ENCODE measurements around the gene ACSF3.

Gene ACSF3

DNA sequence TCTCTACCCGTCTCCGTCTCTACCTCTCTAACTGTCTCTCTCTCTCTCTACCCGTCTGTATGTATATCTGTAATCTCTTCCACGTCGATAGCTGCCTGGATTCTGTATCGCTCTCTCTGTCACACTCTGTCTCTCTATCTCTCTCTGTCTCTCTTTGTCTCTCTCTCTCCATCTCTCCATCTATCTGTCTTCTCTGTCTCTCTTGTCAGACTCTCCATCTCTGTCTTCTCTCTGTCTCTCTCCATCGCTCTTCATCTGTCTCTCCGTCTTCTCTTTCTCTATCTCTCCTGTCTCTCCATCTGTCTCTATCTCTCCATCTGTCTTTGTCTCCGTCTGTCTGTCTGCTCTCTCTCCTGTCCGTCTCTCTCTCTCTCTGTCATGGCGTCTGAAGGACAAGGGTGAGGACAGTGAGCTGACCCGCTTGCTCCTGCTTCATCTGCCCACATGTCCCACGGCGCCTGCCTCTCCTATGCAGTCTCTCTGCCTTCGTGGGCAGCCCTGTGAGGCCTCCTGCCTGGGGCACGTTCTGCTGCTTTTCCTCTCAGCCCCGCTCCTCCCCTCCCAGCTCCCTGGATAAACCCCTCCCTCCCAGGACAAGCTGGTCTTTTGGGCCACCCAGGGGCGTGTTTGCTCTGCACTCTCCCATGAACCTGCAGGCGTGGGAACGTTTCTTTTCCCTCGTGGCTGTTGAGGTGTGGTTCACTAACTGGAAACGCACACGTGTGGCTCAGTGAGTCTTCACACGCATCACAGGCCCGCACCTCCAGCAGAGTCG, 18.9 kb downstream of the ACSF3 start:
- no peak for DNase-seq (ENCODE audit: low read depth)

DNA sequence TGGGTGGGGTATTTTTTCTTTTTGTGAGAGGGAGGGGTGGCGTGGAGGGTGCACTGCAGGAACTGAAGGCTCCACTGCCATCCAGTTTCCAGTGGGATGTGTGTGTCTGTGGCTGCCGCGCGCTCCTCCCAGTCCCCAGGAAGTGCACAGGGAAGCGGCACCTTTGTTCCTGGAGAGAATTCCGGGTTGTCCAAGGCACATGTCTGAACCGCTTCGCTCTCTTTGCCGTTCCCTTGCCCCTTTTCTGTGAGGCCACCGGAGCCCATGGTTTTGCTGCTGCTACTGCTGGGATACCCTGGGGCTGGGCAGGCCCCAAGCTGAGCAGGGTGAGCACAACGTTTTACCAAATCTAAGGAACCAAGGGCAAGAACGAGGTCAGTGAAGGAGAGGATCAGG, 19.5 kb downstream of the ACSF3 start:
- no peak for DNase-seq (ENCODE audit: low read depth)

DNA sequence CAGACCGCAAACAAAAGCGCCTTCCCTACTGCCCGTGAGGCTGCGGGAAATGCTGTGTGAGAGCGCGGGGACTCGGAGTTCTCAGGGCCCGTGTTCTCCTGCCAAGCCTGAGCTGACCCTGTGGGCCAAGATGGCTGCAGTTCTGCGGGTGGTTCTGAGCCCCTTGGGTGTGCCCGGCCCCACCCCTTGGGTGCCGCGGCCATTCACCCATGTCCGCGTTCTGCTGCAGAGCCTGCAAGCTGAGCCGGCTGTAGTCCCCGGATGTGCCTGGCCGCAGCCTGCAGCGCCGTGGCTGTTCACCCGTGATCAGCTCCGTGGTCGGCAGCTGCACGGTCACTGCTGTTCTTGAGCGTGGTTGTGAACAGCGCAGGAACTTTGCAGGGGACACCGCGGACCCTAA, 20.0 kb downstream of the ACSF3 start:
- DNase-seq (ENCODE audit: low read depth): no peak

DNA sequence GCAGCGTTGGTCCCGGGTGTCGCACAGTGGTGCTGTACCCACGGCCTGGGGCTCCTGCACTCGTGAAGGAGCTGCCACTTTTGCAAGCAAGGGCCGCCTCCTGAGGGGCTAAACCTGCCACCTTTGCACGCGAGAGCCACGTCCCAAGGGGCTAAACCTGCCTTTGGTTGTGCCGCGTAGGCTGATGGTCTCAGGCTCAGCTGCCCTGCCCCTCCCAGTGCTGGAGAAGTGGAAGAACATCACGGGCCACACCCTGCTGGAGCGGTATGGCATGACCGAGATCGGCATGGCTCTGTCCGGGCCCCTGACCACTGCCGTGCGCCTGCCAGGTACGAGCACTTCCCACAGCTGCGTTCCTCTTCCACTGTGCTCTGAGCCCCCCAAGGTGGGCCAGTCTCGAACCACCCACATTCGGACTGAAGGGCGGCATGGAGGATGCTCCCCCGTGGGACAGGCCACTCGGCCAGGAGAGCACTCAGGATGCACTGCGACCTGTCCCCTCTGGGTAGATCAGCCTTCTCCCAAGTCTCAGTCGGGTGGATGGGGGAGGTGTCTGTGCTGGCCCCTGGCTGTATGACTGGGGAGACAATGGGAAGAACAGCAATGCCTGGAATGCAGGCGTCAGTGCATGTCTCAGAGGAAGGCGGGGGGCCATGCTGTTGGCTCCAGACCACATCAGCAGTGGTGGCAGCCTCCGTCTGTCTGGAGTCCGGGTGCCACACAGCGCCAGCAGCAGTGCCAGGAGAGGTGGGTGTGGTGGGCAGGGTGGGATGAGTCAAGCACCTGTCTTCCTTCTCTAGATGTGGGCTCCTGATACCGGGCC, 20.7 kb downstream of the ACSF3 start:
- DNase-seq (ENCODE audit: low read depth): no peak

DNA sequence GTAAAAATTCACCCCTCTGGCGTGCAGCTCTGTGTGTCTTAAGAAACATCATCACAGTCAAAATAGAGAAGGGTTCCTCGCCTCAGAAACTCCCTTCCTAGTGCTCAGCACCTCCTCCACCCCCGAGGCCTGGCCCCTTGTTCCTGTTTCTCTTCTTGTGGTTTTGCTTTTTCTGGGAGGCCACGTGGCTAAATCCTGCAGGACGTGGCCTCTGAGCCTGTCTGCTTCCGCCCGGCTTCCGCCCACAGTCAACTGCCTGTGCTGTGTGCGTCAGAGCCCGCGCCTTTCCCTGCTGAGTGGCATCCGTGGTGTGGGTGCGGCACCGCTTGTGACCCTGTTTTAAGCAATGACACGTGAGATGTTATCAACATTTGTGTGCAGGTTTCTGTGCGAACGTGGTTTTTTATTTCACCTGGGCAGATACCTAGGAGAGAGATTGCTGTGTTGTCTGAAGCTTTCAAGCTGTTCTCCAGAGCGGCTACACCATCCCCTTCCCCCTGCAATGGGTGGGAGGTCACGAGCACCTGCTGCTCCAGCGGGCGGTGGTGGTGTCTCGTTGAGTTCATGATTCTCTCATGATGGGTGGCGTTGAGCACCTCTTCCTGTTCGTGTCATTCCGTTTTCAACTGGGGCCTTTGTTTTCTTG, 21.7 kb downstream of the ACSF3 start:
- DNase-seq (ENCODE audit: low read depth): peak; percentile 77

DNA sequence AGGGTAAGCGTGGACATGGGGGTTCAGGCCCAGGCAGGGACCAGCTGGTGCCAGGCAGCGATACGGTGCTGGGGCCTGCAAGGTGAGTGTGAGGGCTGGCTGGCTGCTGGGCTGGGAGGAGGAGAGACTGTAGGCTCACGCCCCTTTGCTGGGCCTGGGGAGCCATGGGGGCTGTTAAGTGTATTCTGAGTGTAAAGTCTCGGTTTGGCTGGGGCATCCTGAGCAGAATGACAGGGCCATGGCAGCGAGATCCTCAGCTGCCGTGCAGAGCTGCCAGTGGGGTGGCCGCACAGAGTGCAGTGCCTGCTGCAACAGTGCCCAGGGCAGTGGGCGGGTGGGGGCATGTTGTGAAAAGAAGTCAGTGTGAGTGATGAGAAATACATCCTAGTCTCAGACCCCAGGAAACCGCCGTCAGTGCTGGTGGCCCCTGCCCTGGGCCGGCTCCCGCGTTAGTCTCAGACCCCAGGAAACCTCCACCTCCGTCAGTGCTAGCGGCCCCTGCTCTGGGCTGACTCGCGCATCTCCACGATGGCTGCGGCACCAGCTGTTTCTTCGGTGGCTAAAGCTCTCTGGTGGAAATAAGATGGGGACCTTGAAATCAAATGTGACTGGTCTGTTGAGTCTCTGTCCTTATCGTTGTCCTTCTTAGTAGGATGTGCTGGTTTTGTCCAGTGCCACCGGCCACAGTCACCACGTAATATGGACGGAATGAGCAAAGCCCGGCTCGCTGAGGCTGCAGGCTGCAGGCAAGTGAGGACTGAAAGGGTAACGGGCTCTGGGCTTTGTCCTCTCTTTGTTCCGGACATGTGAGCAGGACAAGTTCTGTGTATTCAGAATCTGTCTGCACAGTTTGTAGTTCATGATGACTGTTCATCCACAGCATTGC, 22.9 kb downstream of the ACSF3 start:
- DNase-seq (ENCODE audit: low read depth): no peak

DNA sequence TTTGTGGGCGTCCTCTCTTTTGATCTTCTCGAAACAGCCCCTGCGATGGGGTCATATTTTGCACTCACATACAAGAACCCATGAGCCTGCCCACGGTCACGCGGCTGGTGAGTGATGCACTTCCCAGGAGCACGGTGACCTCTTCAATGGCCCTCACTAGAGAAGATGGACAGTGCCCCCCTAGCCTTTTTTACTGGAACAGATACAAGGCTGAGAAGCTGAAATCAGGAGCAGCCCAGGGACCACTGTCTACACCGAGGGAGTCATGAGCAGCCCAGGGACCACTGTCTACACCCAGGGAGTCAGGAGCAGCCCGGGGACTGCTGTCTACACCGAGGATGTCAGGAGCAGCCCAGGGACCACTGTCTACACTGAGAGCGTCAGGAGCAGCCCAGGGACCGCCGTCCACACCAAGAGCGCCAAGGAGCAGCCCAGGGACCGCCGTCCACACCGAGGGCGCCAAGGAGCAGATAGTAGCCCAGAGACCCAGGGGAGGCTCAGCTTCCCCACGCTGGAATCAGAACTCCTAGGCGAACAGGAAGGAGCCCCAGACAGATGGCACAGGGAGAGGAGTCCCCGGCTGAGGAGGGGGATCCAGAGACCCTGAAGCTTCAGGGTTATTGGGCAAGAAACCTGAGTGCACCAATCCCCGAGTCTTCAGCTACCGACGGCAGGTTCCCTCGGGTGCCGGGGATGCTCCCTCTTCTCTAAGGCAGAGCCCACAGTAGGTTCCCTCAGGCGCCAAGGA, 23.7 kb downstream of the ACSF3 start:
- DNase-seq (ENCODE audit: low read depth): no peak

DNA sequence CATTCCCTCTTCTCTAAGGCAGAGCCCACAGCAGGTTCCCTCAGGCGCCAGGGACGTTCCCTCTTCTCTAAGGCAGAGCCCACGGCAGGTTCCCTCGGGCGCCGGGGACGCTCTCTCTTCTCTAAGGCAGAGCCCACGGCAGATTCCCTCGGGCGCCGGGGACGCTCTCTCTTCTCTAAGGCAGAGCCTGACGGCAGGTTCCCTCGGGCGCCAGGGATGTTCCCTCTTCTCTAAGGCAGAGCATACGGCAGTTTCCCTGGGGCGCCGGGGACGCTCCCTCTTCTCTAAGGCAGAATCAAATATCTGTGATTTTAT, 24.3 kb downstream of the ACSF3 start:
- DNase-seq (ENCODE audit: low read depth): no peak

DNA sequence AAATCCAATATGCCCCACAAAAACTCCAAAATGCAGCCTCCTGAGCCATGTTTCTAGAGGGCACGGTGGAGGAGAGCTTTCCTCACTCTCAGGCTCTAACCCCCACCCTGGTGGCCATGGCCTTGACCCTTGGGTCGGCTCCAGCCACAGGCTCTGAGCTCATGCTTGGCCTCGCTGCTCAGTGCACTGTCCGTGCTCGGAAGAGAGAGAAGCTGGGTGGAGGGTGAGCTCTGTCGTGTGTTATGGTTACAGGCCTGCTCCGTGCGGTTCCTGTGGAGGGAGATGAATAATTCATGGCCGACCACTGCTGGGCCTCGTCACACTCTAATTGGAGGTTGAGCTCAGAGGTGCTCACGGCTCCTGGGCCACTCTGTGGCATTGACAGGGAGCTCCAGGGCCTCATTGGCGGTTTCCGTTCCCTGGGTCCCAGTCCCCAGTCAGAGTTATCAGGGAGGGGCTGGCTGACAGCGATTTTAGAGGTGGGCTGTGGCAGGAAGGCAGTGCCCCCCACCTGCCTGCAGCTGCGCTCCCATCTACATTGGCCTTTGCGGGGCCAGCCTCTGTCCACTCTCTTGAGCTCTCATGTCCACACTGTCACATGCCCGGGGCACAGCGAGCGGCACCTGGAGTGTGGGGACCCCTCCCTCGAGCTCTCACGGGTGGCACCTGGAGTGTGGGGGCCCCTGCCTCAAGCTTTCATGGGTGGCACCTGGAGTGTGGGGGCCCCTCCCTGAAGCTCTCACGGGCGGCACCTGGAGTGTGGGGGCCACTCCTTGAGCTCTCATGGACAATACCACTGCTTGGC, 24.9 kb downstream of the ACSF3 start:
- no peak for DNase-seq (ENCODE audit: low read depth)

DNA sequence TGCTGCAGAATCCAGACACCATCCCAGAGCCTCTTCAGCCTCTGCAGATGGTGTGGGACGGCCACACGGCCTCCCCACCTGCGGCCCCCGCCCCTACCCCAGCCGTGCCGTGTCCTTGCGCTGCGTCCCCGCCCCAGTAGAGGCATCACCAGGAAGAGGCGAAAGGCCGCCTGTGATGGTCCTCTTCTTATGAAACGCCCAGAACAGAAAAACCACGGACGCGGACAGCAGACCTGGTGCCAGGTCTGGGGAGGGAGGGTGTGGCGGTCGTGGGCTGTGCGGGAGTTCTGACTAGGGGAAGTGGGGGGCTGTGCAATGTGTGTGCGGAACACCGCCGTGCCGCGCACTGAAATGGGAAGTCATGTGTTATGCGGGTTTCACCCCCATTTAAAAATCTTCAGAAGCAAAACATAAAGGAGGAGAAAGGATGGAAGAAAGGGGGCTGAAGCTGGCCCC, 25.5 kb downstream of the ACSF3 start:
- no peak for DNase-seq (ENCODE audit: low read depth)

DNA sequence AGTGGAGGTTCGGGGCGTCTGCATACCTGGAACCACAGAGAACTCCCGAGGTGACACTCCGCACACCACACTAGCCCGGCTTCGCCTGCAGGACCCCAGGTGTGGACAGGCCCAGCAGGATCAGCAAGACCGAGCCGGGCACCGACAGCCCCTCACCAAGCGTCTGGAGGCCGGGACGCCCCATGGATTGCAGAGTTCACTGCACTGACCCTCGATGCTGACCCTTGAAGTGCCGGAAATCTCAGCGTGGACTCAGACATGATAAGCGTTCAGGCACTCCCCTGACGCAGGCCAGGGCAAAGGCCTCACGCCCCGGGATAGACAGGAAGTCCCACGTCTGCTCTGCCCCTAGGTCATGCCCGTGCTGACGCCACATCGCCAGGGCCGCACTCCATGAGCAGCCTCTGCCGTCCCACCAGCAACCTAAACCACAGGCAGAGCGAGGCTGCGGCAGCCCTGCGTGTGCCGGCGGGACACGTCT, 26.0 kb downstream of the ACSF3 start:
- no peak for DNase-seq (ENCODE audit: low read depth)

DNA sequence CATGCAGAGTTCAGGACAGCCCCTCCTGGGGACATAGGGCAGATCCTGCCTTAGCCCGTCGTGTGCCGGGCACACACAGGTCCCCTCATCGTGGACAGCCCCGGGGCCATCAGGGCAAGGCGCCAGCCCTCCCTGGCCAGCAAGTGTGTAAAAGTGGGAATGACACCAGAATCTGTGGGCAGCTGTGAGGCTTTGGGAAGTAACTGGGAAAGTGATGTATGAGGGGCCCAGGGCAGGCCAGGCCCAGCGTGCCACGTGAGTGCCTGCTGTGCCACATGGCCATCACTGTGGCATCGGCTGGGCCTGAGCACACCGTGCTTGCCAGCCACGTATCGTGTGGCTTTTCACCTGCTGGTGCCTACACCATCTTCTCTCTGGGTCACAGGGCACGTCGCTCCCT, 26.6 kb downstream of the ACSF3 start:
- no peak for DNase-seq (ENCODE audit: low read depth)

DNA sequence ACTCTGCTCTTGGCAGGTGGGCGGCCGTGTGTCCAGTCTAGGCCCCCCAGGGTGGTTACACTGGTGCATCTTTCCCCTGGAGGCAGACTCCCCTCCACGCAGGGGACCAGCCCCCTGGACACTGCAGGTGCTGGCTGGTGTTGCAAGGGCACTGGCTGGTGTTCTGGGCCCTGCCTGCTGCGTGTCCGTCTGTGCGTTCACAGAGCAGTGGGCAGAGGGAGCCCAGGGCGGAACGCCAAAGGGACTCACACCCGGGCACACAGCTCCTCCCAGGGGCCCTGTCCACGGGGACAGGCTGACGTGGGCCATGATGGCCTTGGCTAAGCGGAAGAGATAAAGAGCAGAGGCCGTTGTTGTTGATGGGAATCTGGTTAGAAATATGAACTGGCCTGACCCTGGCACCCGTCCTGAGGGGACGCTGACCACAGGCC, 27.3 kb downstream of the ACSF3 start:
- no peak for DNase-seq (ENCODE audit: low read depth)

DNA sequence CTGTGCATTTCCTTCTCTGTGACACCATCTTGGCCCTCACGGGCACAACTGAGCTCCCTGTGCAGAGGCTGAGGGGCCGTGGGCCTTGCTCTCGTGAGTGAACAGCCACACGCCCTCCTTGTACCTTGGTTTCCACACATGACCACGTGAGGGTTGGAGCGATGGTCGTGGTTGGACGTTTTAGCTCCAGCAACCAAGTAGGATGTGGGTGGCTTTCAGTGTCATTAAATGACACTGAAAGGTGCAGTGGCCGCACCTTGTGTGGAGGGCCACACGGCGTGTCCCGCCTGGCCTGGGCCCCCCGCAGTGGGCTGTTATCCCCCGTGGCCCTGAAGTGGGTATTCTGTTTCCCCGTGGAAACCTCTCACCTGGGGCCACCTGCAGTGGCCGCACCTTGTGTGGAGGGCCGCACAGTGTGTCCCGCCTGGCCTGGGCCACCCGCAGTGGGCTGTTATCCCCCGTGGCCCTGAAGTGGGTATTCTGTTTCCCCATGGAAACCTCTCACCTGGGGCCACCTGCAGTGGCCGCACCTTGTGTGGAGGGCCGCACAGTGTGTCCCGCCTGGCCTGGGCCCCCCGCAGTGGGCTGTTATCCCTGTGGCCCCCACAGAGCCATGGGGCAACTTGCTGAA, 28.2 kb downstream of the ACSF3 start:
- DNase-seq (ENCODE audit: low read depth): no peak

DNA sequence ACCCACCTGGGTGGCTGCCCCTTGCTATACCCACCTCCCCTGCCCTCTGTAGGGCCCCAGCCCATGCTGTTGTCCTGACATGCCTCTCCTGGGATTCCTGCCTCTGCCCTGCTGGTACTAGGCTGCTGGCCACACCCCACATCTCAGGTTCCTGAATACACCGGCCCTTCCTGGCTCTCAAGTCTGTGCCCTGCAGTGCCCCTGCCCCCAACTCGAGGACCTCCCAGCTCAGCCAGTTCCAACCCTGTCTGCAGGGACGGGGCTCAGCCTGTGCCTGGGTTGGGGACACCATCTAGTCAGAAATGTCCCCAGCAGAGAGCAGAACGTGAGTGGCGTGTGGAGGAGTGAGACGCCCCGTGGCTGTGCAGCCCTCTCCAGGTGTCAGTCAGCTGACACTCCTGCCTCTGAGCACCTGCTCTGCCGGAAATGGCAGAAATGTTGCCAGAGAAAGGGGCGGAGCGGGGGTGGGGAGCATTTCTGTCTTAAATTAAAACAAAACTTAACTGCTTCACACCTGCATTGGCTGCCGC, 28.7 kb downstream of the ACSF3 start:
- DNase-seq (ENCODE audit: low read depth): no peak

DNA sequence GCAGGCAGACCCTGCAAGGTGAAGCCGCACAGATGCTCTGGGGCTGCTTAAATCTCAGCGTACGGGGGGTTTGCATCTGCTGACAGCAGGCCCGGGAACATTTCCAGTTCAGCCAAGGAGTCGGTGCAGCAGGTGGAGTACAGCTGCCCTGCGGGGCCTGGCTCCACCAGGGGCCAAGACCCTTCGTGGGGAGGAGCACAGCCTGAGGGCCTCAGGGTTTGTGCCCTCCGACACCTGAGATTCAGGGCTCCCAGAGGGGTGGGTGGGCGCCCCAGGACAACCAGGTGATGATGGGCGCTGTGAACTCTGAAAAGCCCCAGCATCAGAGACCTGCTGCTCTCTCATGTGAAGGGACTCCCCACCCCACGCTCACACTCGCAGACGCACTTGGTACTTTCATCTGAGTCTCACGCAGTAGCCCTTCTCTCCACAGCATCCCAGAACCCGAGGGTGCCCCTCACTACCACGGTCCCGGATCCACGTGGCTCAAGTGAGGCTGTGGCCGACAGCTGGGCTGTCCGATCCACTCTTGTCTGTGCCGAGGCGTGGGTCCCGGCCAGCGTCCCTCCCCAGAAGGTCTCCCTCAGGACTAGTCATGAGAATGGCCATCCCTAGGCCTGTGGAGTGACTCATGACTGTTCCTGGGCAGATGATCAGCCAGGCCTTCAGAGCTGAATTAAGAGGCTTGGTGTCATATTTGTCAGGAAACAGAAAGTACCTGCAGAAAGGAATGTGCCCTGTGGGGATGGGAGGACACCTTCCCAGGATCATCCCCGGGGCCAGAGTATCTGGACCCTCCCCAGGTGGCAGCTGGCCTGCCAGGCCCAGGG, 29.6 kb downstream of the ACSF3 start:
- no peak for DNase-seq (ENCODE audit: low read depth)

DNA sequence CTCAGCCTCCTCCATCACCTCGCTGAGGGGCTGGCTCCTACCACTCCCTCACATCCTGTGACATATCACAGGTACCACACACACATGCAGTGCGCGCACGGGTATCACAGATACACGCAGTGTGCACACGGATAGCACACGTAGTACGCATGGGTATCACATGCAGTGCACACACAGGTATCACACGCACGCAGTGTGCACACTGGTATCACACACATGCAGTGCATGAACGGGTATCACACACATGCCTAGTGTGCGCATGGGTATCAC, 30.1 kb downstream of the ACSF3 start:
- no peak for DNase-seq (ENCODE audit: low read depth)

DNA sequence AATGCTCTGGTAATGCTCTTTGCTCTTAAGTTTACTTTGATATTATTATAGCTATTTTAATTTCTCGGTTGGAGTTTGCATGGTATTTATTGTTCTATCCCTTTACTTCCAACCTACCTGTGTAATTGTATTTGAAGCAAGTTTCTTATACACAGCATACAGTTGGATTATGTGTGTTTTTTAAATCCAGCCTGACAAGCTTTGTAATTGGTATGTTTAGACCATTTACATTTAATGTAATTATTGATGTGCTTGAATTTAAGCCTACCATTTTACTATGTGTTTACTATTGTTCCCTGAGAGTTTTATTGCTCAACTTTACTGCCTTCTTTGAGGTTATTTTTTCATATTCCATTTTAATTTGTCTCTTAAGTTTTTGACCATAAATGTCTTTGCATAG, 35.7 kb downstream of the ACSF3 start:
- DNase-seq (ENCODE audit: low read depth): no peak

DNA sequence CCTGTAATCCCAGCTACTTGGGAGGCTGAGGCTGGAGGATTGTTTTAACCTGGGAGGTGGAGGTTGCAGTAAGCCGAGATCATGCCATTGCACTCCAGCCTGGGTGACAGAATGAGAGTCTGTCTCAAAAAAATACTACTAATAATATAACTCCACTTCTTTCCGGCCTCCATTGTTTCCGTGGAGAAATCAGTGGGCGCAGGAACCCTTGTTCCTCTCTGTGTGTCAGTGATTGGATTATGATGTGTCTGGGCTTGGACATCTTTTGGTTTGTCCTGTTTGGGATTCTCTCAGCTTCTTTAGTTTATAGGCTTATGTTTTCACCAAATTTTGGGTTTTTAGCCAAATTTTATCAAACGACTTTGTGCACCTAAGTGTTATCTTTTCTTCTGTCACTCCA, 36.8 kb downstream of the ACSF3 start:
- DNase-seq (ENCODE audit: low read depth): no peak
